ENCODE data around the gene IRX4. TPM values are rescaled to one million over a fixed set of nuclear protein-coding genes. Genes with fewer than 3 reads are reported as not detected.

The IRX4 gene
- total RNA-seq, 2 donors from 2014 or later = not detected

GRCh38 chr5:1892685-1893445, 10.1 kb upstream of the IRX4 start:
- no peaks in the 10 kb centered on the region for H3K4me1 ChIP-seq
- H3K27me3 ChIP-seq = no peaks in the 10 kb centered on the region
- no peak for TF ChIP-seq CTCF (IDR thresholded peaks at IDR 0.05)
- H3K4me3 ChIP-seq = no peak overlapping the region
- no peaks in the 10 kb centered on the region for H3K9me3 ChIP-seq
- no peaks in the 10 kb centered on the region for H3K36me3 ChIP-seq
- no peak overlapping the region for H3K27ac ChIP-seq
- no peak for DNase-seq (ENCODE audit: low spot score)

- Histone ChIP-seq H3K4me1 (peaks cover 0 to 3% of the 10 kb centered on the region in 2 donors), H3K27me3 (peaks cover 0 to 2% of the 10 kb centered on the region in 2 donors), H3K36me3 (no peaks in the 10 kb centered on the region), H3K9me3 (no peaks in the 10 kb centered on the region), H3K27ac (no peak overlapping the region), H3K4me3 (no peak overlapping the region)
- DNase-seq (ENCODE audit: low spot score) = no peak
- TF ChIP-seq CTCF (IDR thresholded peaks at IDR 0.05) = no peak
Measured at GRCh38 chr5:1892211-1892610, 9.5 kb upstream of the IRX4 start.

- H3K36me3 ChIP-seq = no peaks in the 10 kb centered on the region
- no peak for TF ChIP-seq CTCF (IDR thresholded peaks at IDR 0.05)
- H3K27ac ChIP-seq = no peak overlapping the region
- peaks cover 0 to 6% of the 10 kb centered on the region in 2 donors for H3K4me1 ChIP-seq
- H3K27me3 ChIP-seq = peaks cover 2 to 5% of the 10 kb centered on the region in 2 donors
- DNase-seq (ENCODE audit: low spot score) = no peak
- H3K9me3 ChIP-seq = no peaks in the 10 kb centered on the region
- H3K4me3 ChIP-seq = no peak overlapping the region
Measured at GRCh38 chr5:1891391-1891790, 8.7 kb upstream of the IRX4 start.

- Histone ChIP-seq H3K4me1 (peaks cover 0 to 6% of the 10 kb centered on the region in 2 donors), H3K9me3 (no peaks in the 10 kb centered on the region), H3K27ac (no peak overlapping the region), H3K4me3 (no peak overlapping the region), H3K27me3 (peaks cover 8 to 14% of the 10 kb centered on the region in 2 donors), H3K36me3 (no peaks in the 10 kb centered on the region)
- no peak for TF ChIP-seq CTCF (IDR thresholded peaks at IDR 0.05)
- no peak for DNase-seq (ENCODE audit: low spot score)
Measured at GRCh38 chr5:1890296-1890695, 7.6 kb upstream of the IRX4 start.

GRCh38 chr5:1889321-1890065, 6.8 kb upstream of the IRX4 start:
- DNase-seq (ENCODE audit: low spot score) = no peak
- Histone ChIP-seq H3K27me3 (peaks cover 8 to 19% of the 10 kb centered on the region in 2 donors), H3K27ac (no peak overlapping the region), H3K4me3 (no peak overlapping the region), H3K4me1 (peaks cover 0 to 7% of the 10 kb centered on the region in 2 donors), H3K9me3 (no peaks in the 10 kb centered on the region), H3K36me3 (no peaks in the 10 kb centered on the region)
- no peak for TF ChIP-seq CTCF (IDR thresholded peaks at IDR 0.05)

Data from right atrium auricular region (tissue), 2 donors.